Fibroblast of villous mesenchyme (primary cell): ENCODE data around the gene MYOF. TPM values are rescaled to one million over a fixed set of nuclear protein-coding genes. Genes with fewer than 3 reads are reported as not detected.

Experiments
- DNase-seq: peaks from one replicate; pipeline ENCODE4 v3.0.0-alpha.2; 2010; ENCODE audit warnings: low read depth
- H3K4me3 ChIP-seq: 2 replicates; pipeline ENCODE4 v1.5.1; 2011; ENCODE audit warnings: low read depth, mild to moderate bottlenecking, low read length
- total RNA-seq: library from RNA; depleted of rRNA; stranded (reverse); fragments of >200 nt; gene quantifications from 2 replicates; pipeline ENCODE4 v1.2.3, GENCODE V29; 2012
- TF ChIP-seq, protein P1 (sequence below): IDR thresholded peaks from 2 replicates; pipeline ENCODE4 v1.5.1; 2012; ENCODE audit warnings: low read depth, mild to moderate bottlenecking, low read length; ENCODE audit not compliant: insufficient read depth

The MYOF gene
- total RNA-seq, 1 donor: 323 TPM

DNA sequence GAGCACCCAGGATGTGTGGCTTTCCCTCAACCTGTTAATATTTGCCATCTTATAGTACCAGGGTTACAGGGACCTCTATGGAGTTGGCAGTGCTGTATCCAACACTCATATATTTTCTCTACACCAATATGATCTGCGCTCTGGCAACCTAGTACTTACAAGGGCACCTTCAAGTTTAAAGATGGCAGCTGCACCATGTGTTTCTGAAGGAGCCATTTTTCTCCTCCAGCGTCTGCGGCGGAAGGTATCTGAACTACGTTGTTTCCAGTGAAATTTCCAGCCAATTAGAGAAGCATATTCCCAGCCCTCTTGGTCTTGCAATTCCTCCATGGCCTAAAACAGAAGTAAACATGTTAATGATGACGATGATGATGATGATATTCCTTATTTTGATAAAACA lies 125.6 kb downstream of the MYOF start:
- DNase-seq: no peak
- H3K4me3 ChIP-seq: no peak overlapping the region
- TF ChIP-seq, protein P1, sequence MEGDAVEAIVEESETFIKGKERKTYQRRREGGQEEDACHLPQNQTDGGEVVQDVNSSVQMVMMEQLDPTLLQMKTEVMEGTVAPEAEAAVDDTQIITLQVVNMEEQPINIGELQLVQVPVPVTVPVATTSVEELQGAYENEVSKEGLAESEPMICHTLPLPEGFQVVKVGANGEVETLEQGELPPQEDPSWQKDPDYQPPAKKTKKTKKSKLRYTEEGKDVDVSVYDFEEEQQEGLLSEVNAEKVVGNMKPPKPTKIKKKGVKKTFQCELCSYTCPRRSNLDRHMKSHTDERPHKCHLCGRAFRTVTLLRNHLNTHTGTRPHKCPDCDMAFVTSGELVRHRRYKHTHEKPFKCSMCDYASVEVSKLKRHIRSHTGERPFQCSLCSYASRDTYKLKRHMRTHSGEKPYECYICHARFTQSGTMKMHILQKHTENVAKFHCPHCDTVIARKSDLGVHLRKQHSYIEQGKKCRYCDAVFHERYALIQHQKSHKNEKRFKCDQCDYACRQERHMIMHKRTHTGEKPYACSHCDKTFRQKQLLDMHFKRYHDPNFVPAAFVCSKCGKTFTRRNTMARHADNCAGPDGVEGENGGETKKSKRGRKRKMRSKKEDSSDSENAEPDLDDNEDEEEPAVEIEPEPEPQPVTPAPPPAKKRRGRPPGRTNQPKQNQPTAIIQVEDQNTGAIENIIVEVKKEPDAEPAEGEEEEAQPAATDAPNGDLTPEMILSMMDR: no peak

DNA sequence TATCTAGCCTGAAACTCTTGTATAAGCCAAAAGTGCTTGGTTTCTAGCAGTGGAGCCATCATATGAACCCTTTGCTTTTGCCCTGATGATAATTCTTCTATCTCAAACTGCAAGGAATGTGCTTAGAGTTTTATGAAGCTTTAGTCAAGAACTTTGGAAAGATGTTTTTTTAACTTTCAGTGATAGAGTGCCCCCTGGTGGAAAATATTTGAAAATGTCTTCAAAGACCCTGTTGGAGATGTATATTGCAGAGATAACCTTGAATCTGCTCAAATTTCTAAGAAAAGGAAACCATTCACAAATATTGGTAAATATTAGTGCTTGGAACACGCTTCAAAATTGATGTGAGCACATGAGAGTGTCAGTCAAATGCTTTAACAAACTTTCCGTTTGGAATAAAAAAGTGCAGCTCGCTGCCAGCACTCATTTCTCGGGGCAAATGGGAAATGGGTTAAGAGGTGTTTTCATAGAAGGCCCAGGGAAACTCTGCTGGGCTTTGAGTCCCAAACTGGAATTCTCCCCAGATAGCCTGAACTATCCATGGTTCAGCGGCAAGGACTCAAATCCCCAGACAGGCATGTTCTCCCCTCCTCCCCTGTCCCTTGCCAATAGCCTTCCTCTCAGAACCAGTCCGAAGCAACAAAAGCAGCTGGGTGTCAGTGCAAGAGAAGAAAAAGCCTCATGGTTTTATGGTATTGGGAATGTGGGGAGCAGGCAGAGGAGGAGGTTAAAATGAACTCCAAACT lies 129.3 kb downstream of the MYOF start:
- TF ChIP-seq, protein P1: peak; percentile 57
- DNase-seq: peak; percentile 57

DNA sequence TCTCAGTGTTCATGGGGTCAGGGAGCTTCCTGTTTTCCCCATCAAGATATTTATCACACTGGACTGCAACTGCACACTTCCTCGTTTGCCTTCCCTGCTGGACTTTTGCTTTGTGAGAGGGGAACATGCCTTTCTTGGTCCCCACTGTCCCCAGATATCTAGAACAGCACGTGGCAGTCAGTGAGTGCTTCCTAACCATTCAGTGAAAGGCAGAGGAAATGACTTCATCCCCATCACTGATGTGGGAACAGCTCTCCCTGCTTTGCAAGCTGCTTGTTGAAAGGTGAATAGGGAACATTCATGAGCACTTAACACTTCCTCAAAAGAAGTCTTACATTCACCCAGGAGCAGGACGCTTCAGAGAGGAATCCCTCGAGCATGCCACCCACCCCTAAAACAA lies 135.4 kb downstream of the MYOF start:
- TF ChIP-seq, protein P1: no peak
- no peak for DNase-seq
- no peak overlapping the region for H3K4me3 ChIP-seq

More for the DNA sequence above, 129.3 kb downstream of the MYOF start:
- H3K4me3 ChIP-seq: no peak overlapping the region

DNA sequence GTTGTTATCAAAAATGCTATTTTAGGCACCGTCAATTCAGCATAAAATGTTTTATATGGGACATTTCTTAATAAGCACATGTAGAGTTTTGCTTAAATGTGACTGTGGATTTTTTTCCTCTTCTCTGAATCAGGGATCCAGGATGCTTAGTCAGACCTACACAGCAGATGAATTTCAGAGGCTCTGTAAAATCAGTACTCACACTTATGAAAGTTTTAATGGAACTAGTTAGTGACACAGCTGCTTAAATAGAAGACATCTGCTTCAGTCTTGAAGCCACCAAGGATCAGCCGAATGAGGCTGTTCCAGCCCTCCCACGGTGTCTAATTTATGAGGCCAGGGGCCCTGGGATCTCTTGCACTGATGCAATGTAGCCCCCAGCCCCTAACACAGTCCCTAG lies 136.0 kb downstream of the MYOF start:
- H3K4me3 ChIP-seq: no peak overlapping the region

DNA sequence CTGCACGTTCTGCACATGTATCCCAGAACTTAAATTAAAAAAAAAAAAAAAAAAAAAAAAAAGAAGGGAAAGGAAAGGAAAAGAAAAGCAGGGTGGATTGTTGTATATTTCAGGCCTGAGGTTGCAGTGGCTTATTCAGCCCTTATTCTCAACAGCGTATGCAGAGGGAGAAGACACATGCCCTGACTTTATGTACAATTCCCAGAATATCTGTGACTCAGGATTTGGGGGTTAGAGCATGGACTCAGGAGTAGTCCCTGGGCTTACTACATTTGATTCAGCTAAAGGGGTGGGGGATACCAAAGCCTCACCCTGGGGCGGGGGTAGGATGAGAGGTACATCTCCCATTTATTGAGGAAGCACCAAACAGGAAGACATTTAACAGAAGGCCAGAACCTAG lies 137.4 kb downstream of the MYOF start:
- TF ChIP-seq, protein P1: no peak
- DNase-seq: no peak
- no peak overlapping the region for H3K4me3 ChIP-seq

More for the DNA sequence above, 136.0 kb downstream of the MYOF start:
- TF ChIP-seq, protein P1: no peak
- DNase-seq: no peak

DNA sequence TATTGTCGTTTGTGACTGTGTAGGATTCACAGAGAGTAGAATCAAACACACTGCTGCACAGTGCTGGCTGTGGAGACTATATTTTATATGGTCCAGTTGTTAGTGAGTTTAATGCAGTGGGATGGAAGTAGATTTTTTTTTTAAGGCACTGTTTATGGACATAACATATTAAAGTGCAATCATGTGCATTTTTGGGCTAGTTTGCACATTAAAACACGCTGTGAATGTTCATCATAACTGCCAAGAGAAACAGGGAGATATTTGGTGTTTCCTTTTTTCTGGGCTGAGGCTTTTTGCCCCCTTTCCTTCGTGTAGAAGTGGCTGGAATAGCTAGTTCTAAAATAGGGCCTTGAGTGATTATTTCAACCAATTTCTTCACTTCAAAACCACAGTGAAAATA lies 139.2 kb downstream of the MYOF start:
- no peak overlapping the region for H3K4me3 ChIP-seq
- no peak for DNase-seq
- TF ChIP-seq, protein P1: no peak

DNA sequence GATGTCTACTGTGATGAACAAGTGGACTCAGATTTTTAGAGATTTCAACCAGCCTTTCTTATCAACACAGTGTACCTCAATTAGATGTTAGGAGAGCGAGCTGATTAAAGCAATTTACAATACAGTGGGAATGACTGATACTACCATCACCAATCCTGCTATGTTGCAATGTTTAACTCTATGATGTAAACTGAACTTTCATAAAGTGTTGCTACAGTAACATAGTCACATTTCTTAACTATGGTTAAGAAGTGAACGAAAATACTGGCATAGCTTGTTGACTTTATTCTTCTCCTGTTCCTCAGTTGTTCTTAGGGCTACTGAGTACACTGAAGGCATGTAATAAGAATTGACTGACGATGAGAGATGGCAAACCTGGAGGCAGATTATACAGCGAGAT lies 139.8 kb downstream of the MYOF start:
- TF ChIP-seq, protein P1: no peak
- no peak for DNase-seq
- H3K4me3 ChIP-seq: no peak overlapping the region
